HFFc6 (cell line): Measurements from ENCODE around the gene GALNT10. TPM values are rescaled to one million over a fixed set of nuclear protein-coding genes. Genes with fewer than 3 reads are reported as not detected.

ENCODE experiments used
- DNase-seq: peaks from one replicate; pipeline ENCODE4 v3.0.0-alpha.2; 2018
- H3K27ac Mint-ChIP-seq: 2 replicates; pipeline ENCODE4 v1.8.0; 2020; ENCODE audit warnings: mild to moderate bottlenecking, mixed read lengths
- H3K27me3 Mint-ChIP-seq: 2 replicates; pipeline ENCODE4 v1.8.0; 2021; ENCODE audit warnings: mild to moderate bottlenecking, moderate library complexity, mixed read lengths; ENCODE audit not compliant: insufficient read depth
- H3K36me3 Mint-ChIP-seq: 2 replicates; pipeline ENCODE4 v1.8.0; 2021; ENCODE audit warnings: low read depth, mixed read lengths
- H3K4me1 Mint-ChIP-seq: 2 replicates; pipeline ENCODE4 v1.8.0; 2020; ENCODE audit warnings: low read depth, mixed read lengths
- H3K4me3 Mint-ChIP-seq: 2 replicates; pipeline ENCODE4 v1.8.0; 2020; ENCODE audit warnings: mild to moderate bottlenecking, moderate library complexity, mixed read lengths
- H3K9me3 Mint-ChIP-seq: 2 replicates; pipeline ENCODE4 v1.8.0; 2020; ENCODE audit warnings: mild to moderate bottlenecking, mixed read lengths
- CTCF ChIP-seq: fragments of 200-600 bp; sonication (generic); IDR thresholded peaks from 2 replicates; pipeline ENCODE4 v1.5.0; 2021; ENCODE audit warnings: antibody characterized with exemption, mild to moderate bottlenecking
- total RNA-seq, 6 experiments: library from RNA; stranded (reverse); fragmentation: NEBNext Ultra II Directional; extraction: Animal tissue kit (Norgen Biotek cat#: 25700); gene quantifications; 2 replicates in 1 of 6; 3 replicates in 5 of 6; pipeline ENCODE4 v1.2.3, GENCODE V29; 2021

GALNT10 gene
- total RNA-seq, 6 experiments from 2014 or later: 129 to 161 (median 157) TPM

- Mint-ChIP-seq H3K4me3 (no peak overlapping the region), H3K27ac (peak overlapping the region; percentile 4)
- peak; percentile 8 for DNase-seq
These were observed 213.3 kb downstream of the GALNT10 start for GRCh38 chr5:154403776-154404387.

DNA sequence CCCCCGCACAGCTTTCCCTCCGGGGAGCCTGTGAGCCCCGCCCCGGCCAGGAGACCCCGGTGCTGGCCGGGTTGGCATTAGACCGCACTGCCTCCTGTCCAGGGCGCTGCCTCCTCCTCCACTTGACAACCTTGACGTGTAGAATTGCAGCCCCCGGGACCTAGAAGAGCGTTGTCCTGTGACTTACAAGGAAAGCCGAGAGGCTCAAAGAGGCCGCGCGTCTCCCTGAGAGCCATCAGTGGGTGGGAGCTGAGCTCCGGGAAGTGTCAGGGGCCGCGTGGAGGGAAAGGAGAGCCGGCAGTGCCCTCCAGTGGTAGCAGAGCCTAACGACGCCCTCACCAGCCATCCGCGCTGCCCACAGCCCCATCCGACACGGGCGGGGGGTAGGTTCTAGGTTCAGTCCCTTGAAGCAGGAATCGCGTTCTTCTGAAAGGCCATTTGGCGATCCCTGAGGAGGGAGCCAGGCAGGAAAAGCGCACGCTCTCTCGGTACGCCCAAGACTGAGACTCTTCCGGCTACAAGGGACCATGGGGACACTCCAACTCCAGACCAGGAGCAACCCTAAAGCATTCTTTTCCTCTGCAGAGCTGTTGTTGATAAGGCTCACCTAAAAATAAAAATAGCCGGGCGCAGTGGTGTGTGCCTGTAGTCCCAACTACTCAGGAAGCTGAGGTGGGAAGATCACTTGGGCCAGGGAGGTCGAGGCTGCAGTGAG lies 214.7 kb downstream of the GALNT10 start:
- peak; percentile 89 for TF ChIP-seq CTCF
- Mint-ChIP-seq H3K9me3 (no peaks in the 10 kb centered on the region), H3K4me3 (peak overlapping the region; percentile 80), H3K4me1 (peaks cover 52% of the 10 kb centered on the region), H3K27ac (peak overlapping the region; percentile 49), H3K27me3 (no peaks in the 10 kb centered on the region; the same call in 1 of the 2 replicates), H3K36me3 (0 out of 2 replicates have a peak, but pooled peaks cover 5% of the 10 kb centered on the region)
- peak; percentile 59 for DNase-seq

More at GRCh38 chr5:154403776-154404387, 213.3 kb downstream of the GALNT10 start:
- Mint-ChIP-seq H3K4me1 (peaks cover 53% of the 10 kb centered on the region), H3K27me3 (peaks cover 1% of the 10 kb centered on the region), H3K36me3 (no peaks in the 10 kb centered on the region), H3K9me3 (no peaks in the 10 kb centered on the region)
- no peak for TF ChIP-seq CTCF

GRCh38 chr5:154406231-154406630 lies 215.7 kb downstream of the GALNT10 start:
- Mint-ChIP-seq H3K27me3 (no peaks in the 10 kb centered on the region; the same call in 1 of the 2 replicates), H3K4me1 (peaks cover 42% of the 10 kb centered on the region), H3K9me3 (no peaks in the 10 kb centered on the region), H3K4me3 (no peak overlapping the region), H3K27ac (peak overlapping the region; percentile 40; the same call in 1 of the 2 replicates), H3K36me3 (peaks cover 10% of the 10 kb centered on the region; the same call in 1 of the 2 replicates)
- peak; percentile 13 for DNase-seq
- TF ChIP-seq CTCF: no peak

- no peaks in the 10 kb centered on the region for H3K9me3 Mint-ChIP-seq
- H3K4me1 Mint-ChIP-seq: peaks cover 42% of the 10 kb centered on the region
- no peak for TF ChIP-seq CTCF
- no peak for DNase-seq
- peak overlapping the region; percentile 40; the same call in 1 of the 2 replicates for H3K27ac Mint-ChIP-seq
- peaks cover 10% of the 10 kb centered on the region; the same call in 1 of the 2 replicates for H3K36me3 Mint-ChIP-seq
- no peak overlapping the region for H3K4me3 Mint-ChIP-seq
- peaks cover 2% of the 10 kb centered on the region for H3K27me3 Mint-ChIP-seq
These were observed 216.3 kb downstream of the GALNT10 start for GRCh38 chr5:154406826-154407225.

DNA sequence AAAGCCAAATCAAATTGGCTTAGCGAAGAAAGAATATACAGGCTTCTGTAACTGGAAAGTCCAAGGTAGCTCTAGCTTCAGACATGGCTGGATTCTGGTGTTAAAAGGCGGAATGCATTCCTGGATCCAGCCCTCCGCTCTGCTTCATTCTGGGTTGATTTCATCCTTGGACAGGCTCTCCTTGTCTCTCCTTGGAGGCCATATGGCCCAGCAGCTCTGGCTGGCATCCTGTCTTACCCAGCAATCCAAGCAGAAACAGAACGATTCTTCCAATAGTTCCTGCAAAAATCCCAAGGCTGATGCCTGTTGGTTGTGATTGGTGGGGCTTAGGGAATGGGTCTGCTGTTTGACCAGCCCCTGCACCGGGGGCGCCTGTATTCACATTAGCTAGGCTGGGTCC lies 218.3 kb downstream of the GALNT10 start:
- Mint-ChIP-seq H3K9me3 (no peaks in the 10 kb centered on the region), H3K4me1 (peaks cover 31% of the 10 kb centered on the region), H3K4me3 (no peak overlapping the region), H3K27ac (no peak overlapping the region), H3K36me3 (peaks cover 15% of the 10 kb centered on the region; the same call in 1 of the 2 replicates), H3K27me3 (peaks cover 7% of the 10 kb centered on the region)
- TF ChIP-seq CTCF: no peak
- DNase-seq: no peak
